ENCODE data around the gene EFCAB8. TPM values are rescaled to one million over a fixed set of nuclear protein-coding genes. Genes with fewer than 3 reads are reported as not detected.
A peak's percentile ranks its signal among the peaks of the same experiment; 100 is the strongest.
"Not testable (repeated sequence)": the region's sequence is repeated elsewhere in the genome, so short reads cannot be mapped to it uniquely, and the experiment has no call there.

EFCAB8 gene
- total RNA-seq, 2 donors from 2014 or later: not detected

DNA sequence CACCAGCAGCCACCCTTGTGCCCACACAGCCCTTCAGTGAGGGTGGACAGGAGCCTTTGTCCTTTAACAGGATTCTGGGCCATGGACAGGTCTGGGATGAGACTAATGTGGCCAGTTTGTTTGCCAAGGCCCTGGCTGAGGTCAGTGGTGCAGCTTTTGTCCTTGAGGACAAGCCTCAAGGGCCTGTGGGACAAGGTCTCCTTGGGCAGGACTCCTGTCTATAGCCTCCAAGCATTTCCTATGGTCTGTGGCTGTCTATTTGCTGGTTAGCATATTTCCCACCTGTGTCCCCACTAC, 101.4 kb downstream of the EFCAB8 start:
- TF ChIP-seq, protein P1, sequence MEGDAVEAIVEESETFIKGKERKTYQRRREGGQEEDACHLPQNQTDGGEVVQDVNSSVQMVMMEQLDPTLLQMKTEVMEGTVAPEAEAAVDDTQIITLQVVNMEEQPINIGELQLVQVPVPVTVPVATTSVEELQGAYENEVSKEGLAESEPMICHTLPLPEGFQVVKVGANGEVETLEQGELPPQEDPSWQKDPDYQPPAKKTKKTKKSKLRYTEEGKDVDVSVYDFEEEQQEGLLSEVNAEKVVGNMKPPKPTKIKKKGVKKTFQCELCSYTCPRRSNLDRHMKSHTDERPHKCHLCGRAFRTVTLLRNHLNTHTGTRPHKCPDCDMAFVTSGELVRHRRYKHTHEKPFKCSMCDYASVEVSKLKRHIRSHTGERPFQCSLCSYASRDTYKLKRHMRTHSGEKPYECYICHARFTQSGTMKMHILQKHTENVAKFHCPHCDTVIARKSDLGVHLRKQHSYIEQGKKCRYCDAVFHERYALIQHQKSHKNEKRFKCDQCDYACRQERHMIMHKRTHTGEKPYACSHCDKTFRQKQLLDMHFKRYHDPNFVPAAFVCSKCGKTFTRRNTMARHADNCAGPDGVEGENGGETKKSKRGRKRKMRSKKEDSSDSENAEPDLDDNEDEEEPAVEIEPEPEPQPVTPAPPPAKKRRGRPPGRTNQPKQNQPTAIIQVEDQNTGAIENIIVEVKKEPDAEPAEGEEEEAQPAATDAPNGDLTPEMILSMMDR (IDR thresholded peaks at IDR 0.05): no peak
- DNase-seq (ENCODE audit: low spot score): peak; percentile 47
- H3K36me3 ChIP-seq: no peaks in the 10 kb centered on the region

DNA sequence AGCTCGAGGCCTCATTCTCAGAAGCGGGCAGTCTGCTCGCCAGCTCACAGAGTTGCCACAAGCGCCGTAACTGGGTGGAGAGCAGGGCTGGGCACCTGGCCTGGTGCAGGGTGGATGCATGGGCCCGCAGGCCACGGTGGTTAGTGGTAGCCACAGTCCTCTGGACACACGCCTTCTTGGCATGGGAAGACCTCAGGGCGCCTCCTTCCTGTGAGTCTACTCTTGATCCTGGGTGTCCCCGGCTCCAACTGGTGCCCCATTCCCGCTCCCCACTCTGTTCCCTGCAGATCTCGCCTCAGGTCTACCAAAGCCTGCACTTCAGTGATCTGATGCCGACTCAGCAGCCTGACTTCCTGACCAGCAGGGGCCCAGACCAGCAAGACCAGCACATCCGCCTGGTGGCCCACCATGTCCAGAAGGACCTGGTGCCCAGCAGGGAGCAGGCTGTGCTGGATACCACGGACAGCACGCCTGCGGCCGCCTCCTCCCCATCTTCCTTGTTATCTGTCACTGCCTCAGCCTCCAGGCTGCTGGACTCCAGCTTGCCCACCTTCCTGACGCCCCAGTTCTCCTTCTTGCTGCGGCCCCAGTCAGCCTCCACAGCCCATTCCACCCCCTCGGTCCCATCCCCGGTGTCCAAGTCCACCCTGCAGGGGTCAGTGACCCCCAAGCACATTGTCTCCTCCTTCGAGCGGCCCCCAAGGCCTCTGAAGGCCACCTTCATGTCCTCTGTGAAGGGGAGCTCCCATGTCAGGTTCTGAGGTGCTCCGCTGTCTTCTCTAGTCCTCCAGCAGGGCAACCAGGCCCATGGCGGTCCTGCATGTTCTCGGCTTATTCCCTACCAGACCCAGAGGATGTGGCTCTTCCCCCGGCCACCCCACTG, 102.4 kb downstream of the EFCAB8 start:
- Histone ChIP-seq H3K27me3 (no peaks in the 10 kb centered on the region), H3K4me3 (no peak overlapping the region), H3K9me3 (peaks cover 4 to 8% of the 10 kb centered on the region in 2 donors), H3K4me1 (no peaks in the 10 kb centered on the region), H3K36me3 (no peaks in the 10 kb centered on the region), H3K27ac (no peak overlapping the region)
- TF ChIP-seq, protein P1 (IDR thresholded peaks at IDR 0.05): no peak
- DNase-seq (ENCODE audit: low spot score): peak; percentile 50

More for the DNA sequence above, 101.4 kb downstream of the EFCAB8 start:
- no peak overlapping the region for H3K27ac ChIP-seq
- no peaks in the 10 kb centered on the region for H3K27me3 ChIP-seq
- H3K9me3 ChIP-seq: peaks cover 4 to 11% of the 10 kb centered on the region in 2 donors
- H3K4me3 ChIP-seq: no peak overlapping the region
- H3K4me1 ChIP-seq: no peaks in the 10 kb centered on the region

DNA sequence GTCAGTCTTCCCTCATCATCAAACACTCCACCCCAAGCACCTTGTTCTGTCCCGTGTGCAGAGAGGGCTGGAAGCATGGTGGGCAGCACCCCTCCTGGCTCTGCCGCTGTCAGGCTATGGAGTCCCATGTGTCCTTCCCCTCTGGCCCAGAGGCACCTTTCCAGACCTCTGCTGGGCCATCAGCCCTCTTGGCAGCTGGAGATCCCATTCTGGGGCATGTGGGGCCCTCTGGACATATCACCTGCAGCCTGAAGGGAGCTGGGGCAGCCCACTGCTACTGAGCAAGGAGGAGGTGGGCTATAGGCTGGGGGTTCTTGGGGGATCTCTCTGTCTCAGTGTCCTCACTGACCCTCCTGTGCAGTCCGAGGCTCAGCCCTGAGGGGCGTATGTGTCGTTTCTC, 103.3 kb downstream of the EFCAB8 start:
- Histone ChIP-seq H3K36me3 (no peaks in the 10 kb centered on the region), H3K9me3 (no peaks in the 10 kb centered on the region), H3K27ac (no peak overlapping the region), H3K4me3 (no peak overlapping the region), H3K4me1 (no peaks in the 10 kb centered on the region), H3K27me3 (no peaks in the 10 kb centered on the region)
- peak; percentile 21 for DNase-seq (ENCODE audit: low spot score)
- TF ChIP-seq, protein P1 (IDR thresholded peaks at IDR 0.05): no peak

DNA sequence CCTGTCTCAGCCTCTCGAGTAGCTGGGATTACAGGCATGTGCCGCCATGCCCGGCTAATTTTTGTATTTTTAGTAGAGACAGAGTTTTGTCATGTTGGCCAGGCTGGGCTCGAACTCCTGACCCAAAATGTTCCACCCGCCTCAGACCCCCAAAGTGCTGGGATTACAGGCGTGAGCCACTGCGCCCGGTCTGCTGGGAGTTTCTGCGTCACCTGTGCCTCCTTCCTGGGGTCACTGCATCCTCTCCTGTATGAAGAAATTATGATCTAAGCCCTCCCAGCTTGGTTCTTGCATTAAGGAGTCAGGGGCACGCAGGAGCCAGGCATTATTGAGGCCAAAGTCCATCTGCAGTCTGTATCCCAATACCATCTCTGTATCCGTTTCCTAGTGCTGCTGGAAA, 103.9 kb downstream of the EFCAB8 start:
- peak; percentile 40 for DNase-seq (ENCODE audit: low spot score)
- not testable (repeated sequence) for H3K27ac ChIP-seq, H3K27me3 ChIP-seq, H3K4me1 ChIP-seq, H3K9me3 ChIP-seq, H3K4me3 ChIP-seq, H3K36me3 ChIP-seq

DNA sequence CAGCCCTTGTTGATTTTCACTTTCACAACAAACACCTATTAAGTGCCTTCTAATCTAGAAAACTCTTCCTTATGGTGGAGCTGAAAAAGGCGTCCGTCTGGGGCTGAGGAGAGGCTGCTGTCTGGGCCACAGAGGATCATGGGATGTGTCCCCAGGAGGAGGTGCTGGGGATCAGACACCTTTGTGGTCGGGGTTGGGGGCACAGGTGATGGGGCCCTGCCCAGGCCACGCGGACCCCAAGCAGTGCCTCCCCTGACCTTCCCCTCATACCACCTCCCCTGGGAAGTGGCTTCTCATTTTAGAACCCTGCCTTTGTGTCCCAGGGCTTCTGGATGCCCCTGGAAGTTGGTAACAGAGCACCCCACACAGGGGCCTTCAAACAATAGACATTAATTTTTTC, 104.5 kb downstream of the EFCAB8 start:
- no peaks in the 10 kb centered on the region for H3K4me1 ChIP-seq
- H3K36me3 ChIP-seq: no peaks in the 10 kb centered on the region
- H3K27ac ChIP-seq: no peak overlapping the region
- no peaks in the 10 kb centered on the region for H3K27me3 ChIP-seq
- no peaks in the 10 kb centered on the region for H3K9me3 ChIP-seq
- no peak for DNase-seq (ENCODE audit: low spot score)
- no peak overlapping the region for H3K4me3 ChIP-seq
- TF ChIP-seq, protein P1 (IDR thresholded peaks at IDR 0.05): no peak

DNA sequence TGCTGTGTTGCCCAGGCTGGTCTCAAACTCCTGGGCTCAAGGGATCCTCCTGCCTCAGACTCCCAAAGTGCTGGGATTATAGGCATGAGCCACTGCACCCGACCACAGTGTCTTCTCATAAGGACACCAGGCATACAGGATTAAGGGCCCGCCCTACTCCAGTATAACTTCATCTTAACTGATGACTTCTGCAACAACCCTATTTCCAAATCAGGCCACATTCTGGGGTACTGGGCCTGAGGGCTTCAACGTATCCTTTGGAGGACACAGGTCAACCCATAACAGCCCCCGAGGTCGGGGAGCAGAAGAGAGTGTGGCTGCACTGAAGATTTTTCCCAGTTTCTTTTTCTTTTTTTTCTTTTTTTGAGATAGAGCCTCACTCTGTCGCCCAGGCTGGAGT, 105.9 kb downstream of the EFCAB8 start:
- Histone ChIP-seq H3K9me3 (no peaks in the 10 kb centered on the region), H3K27me3 (no peaks in the 10 kb centered on the region), H3K36me3 (no peaks in the 10 kb centered on the region), H3K27ac (no peak overlapping the region), H3K4me1 (no peaks in the 10 kb centered on the region), H3K4me3 (no peak overlapping the region)
- peak; percentile 47 for DNase-seq (ENCODE audit: low spot score)
- TF ChIP-seq, protein P1 (IDR thresholded peaks at IDR 0.05): no peak

All from right atrium auricular region (tissue), 2 donors.